GM12878 (cell line): Measurements from ENCODE around the gene CCL15. TPM values are rescaled to one million over a fixed set of nuclear protein-coding genes. Genes with fewer than 3 reads are reported as not detected.
A peak's percentile ranks its signal among the peaks of the same experiment; 100 is the strongest.

ENCODE experiments used
- ATAC-seq: fragments of 200-7000 bp; cut with Tn5 transposase; 3 replicates; pipeline ENCODE4 v1.9.1; 2020; ENCODE audit warnings: mild to moderate bottlenecking, moderate library complexity
- BruUV-seq: library from RNA; stranded (reverse); fragments of 400-500 nt; replicated peaks from 2 replicates; lab custom pipeline; 2021; lab: Mats Ljungman, UMichigan
- CTCF ChIA-PET: fragments of 300-600 bp; sonication (Branson Sonifier 250); formaldehyde crosslinking; extraction: SDS; loops from one replicate; lab custom pipeline; 2021; ENCODE audit warnings: inconsistent platforms; lab: Yijun Ruan, JAX
- POLR2A ChIA-PET: fragments of 350-600 bp; formaldehyde crosslinking; extraction: SDS; loops from one replicate; lab custom pipeline; 2021; ENCODE audit warnings: inconsistent platforms; lab: Charles Lee
- RAD21 ChIA-PET: fragments of 300-600 bp; sonication (Branson Sonifier 250); formaldehyde crosslinking; loops from one replicate; lab custom pipeline; 2023; ENCODE audit warnings: antibody characterized with exemption; ENCODE audit not compliant: unreplicated experiment; lab: Charles Lee
- SMC1A ChIA-PET: fragments of 300-600 bp; sonication (Branson Sonifier 250); formaldehyde crosslinking; loops from one replicate; lab custom pipeline; 2023; ENCODE audit not compliant: unreplicated experiment, uncharacterized antibody; lab: Charles Lee
- DNase-seq: peaks from one replicate; pipeline ENCODE4 v3.0.0-alpha.2; 2011; ENCODE audit warnings: low read depth, low spot score
- FAIRE-seq: peaks from 3 replicates; lab custom pipeline; 2011; peaks lifted over from hg19 to GRCh38; lab: Jason Lieb, UNC
- H2AFZ ChIP-seq: 2 replicates; pipeline ENCODE4 v1.6.0; 2011; ENCODE audit warnings: low read depth, low read length, control low read depth; ENCODE audit not compliant: control insufficient read depth
- H3K27ac ChIP-seq: 2 replicates; pipeline ENCODE4 v1.5.1; 2011; ENCODE audit warnings: control low read depth; ENCODE audit not compliant: control insufficient read depth, insufficient read depth
- H3K27me3 ChIP-seq, 2 experiments: replicated peaks in 1 of 2; 2 replicates each; pipeline versions ENCODE4 v1.6.0 to v1.6.1; 2011; ENCODE audit warnings: low read length in 1 of 2; ENCODE audit not compliant: control insufficient read depth in 2 of 2, insufficient read depth in 2 of 2
- H3K36me3 ChIP-seq, 2 experiments: 2 replicates each; pipeline ENCODE4 v1.5.1; 2011; ENCODE audit warnings: low read length in 1 of 2; ENCODE audit not compliant: control insufficient read depth in 2 of 2, insufficient read depth in 2 of 2
- H3K4me1 ChIP-seq: 2 replicates; pipeline ENCODE4 v1.6.1; 2011; ENCODE audit warnings: mild to moderate bottlenecking, low read length, moderate library complexity, mixed read lengths; ENCODE audit not compliant: control insufficient read depth, insufficient read depth
- H3K4me2 ChIP-seq: 2 replicates; pipeline ENCODE4 v1.6.0; 2011; ENCODE audit warnings: control low read depth; ENCODE audit not compliant: control insufficient read depth, insufficient read depth
- H3K4me3 ChIP-seq: fragments of 200-600 bp; sonication (generic); 2 replicates; pipeline ENCODE4 v1.5.1; 2016
- H3K79me2 ChIP-seq: 2 replicates; pipeline ENCODE4 v1.6.0; 2011; ENCODE audit warnings: low read length; ENCODE audit not compliant: control insufficient read depth, insufficient read depth
- H3K9ac ChIP-seq: 2 replicates; pipeline ENCODE4 v1.8.0; 2011; ENCODE audit warnings: low read length, control low read depth, mixed read lengths; ENCODE audit not compliant: control insufficient read depth, insufficient read depth
- H3K9me3 ChIP-seq: replicated peaks from 3 replicates; pipeline ENCODE4 v1.5.1; 2011; ENCODE audit warnings: mild to moderate bottlenecking, low read length; ENCODE audit not compliant: control insufficient read depth, insufficient read depth
- H4K20me1 ChIP-seq: 2 replicates; pipeline ENCODE4 v1.6.0; 2011; ENCODE audit not compliant: control insufficient read depth, insufficient read depth
- ATF2 ChIP-seq: IDR thresholded peaks from 2 replicates; pipeline ENCODE4 v1.6.1; 2012; ENCODE audit warnings: low read length, inconsistent platforms
- ATF7 ChIP-seq: fragments of 450-650 bp; IDR thresholded peaks from 2 replicates; pipeline ENCODE4 v1.6.1; 2016; ENCODE audit warnings: low read depth, mild to moderate bottlenecking
- CREB1 ChIP-seq: IDR thresholded peaks from 2 replicates; pipeline ENCODE4 v1.6.1; 2012; ENCODE audit warnings: low read depth, mild to moderate bottlenecking, inconsistent platforms
- CREM ChIP-seq: IDR thresholded peaks from 2 replicates; pipeline ENCODE4 v1.6.1; 2014; ENCODE audit warnings: antibody characterized with exemption, low read depth
- CTCF ChIP-seq, 3 experiments: IDR thresholded peaks in 2 of 3; conservative IDR thresholded peaks in 1 of 3; 2 replicates each; pipeline ENCODE4 v1.5.1; 2011; ENCODE audit warnings: low read depth in 3 of 3, low read length in 3 of 3, mild to moderate bottlenecking in 3 of 3, control low read depth in 2 of 3, moderate library complexity in 2 of 3, inconsistent platforms in 1 of 3, mixed read lengths in 1 of 3; ENCODE audit not compliant: control insufficient read depth in 2 of 3, insufficient read depth in 1 of 3; ENCODE audit errors: extremely low read depth in 1 of 3
- FOS ChIP-seq: IDR thresholded peaks from 3 replicates; pipeline ENCODE4 v1.6.1; 2011; ENCODE audit warnings: borderline replicate concordance; ENCODE audit not compliant: insufficient read length; ENCODE audit errors: extremely low read depth
- IKZF1 ChIP-seq: fragments of 450-650 bp; conservative IDR thresholded peaks from 2 replicates; pipeline ENCODE4 v1.6.1; 2017; ENCODE audit warnings: antibody characterized with exemption, mild to moderate bottlenecking
- IRF3 ChIP-seq: fragments of 450-650 bp; IDR thresholded peaks from 2 replicates; pipeline ENCODE4 v1.6.1; 2014; ENCODE audit warnings: mild to moderate bottlenecking
- MAX ChIP-seq: IDR thresholded peaks from 2 replicates; pipeline ENCODE4 v1.6.1; 2012; ENCODE audit warnings: low read depth, low read length, improper control_type of control experiment
- PBX3 ChIP-seq: IDR thresholded peaks from 2 replicates; pipeline ENCODE4 v1.6.1; 2011; ENCODE audit warnings: mild to moderate bottlenecking, low read depth, low read length, moderate library complexity; ENCODE audit not compliant: insufficient replicate concordance
- STAT3 ChIP-seq: IDR thresholded peaks from 2 replicates; pipeline ENCODE4 v1.6.1; 2011; ENCODE audit warnings: low read depth, low read length, improper control_type of control experiment
- ZSCAN29 ChIP-seq: fragments of 450-650 bp; IDR thresholded peaks from 2 replicates; pipeline ENCODE4 v1.6.1; 2017; ENCODE audit warnings: mild to moderate bottlenecking, moderate library complexity
- WGBS: methylation state at CpG from one replicate; pipeline ENCODE4 v1.1.6; 2016; ENCODE audit warnings: low lambda C conversion rate; ENCODE audit not compliant: insufficient replicate concordance, insufficient coverage; ENCODE audit errors: missing lambda C conversion rate; 5-methylcytosine and 5-hydroxymethylcytosine counted together
- in situ Hi-C: fragments of 300-500 bp; cut with MboI; formaldehyde crosslinking; loops from 9 replicates; pipeline ENCODE4 v1.14.3; 2018; ENCODE audit warnings: mixed read lengths
- intact Hi-C: fragments of 100-400 bp; cut with micrococcal nuclease; formaldehyde crosslinking; loops from one replicate; pipeline ENCODE4 v1.14.2; 2022; ENCODE audit not compliant: unreplicated experiment
- polyA plus RNA-seq, 11 experiments: library from polyadenylated mRNA; depleted of rRNA in 4 of 11; unstranded in 6 of 11; stranded (reverse) in 5 of 11; fragments of >200 nt; fragmentation: Nextera tagmentation in 4 of 11; fragmentation: Illumina TruSeq in 1 of 11; extraction: Ambion mirVana in 4 of 11; extraction: Trizol in 1 of 11; gene quantifications; 1 replicate in 1 of 11; 2 replicates in 10 of 11; pipeline versions ENCODE4 v1.2.1 to v1.2.3, GENCODE V29; 2011 to 2016; ENCODE audit warnings: inconsistent platforms in 2 of 11, missing spikeins in 2 of 11, low read depth in 1 of 11
- total RNA-seq, 4 experiments: library from RNA; depleted of rRNA in 3 of 4; stranded (reverse); fragments of >200 nt in 3 of 4; fragmentation: Illumina TruSeq in 1 of 4; extraction: Trizol in 1 of 4; gene quantifications; 2 replicates each; pipeline versions ENCODE4 v1.2.1 to v1.2.3, GENCODE V29; 2013 to 2021

Gene CCL15
- total and polyA plus RNA-seq, 10 of the 15 experiments (the other 5 are each of a cell fraction or from before 2014, with no cell fraction given), result 0.12 TPM; not detected in 9

- TF ChIP-seq CREM (no peak), MAX (no peak), ATF2 (no peak), STAT3 (no peak), ATF7 (peak; percentile 88), FOS (no peak), CREB1 (no peak), ZSCAN29 (peak; percentile 92; the same call in 1 of the 2 replicates), PBX3 (peak; percentile 32)
These were observed 32.8 kb upstream of the CCL15 start (continued) for GRCh38 chr17:36034127-36034526.

- TF ChIP-seq IKZF1, result no peak
- no peak for TF ChIP-seq IRF3
- no peak for TF ChIP-seq CTCF (IDR thresholded peaks at IDR 0.05 in 2 of 3, conservative IDR thresholded peaks at IDR 0.05 in 1 of 3; ENCODE audit: control insufficient read depth in 2 of 3, extremely low read depth in 1 of 3, insufficient read depth in 1 of 3, low read depth in 3 of 3, low read length in 3 of 3)
- ATAC-seq (no peak), FAIRE-seq (no peak), DNase-seq (no peak)
- WGBS, result 0% methylated on average over 1 of the region's 1 CpG
- H3K4me1 ChIP-seq, result peaks cover 5% of the 10 kb centered on the region; the same call in 1 of the 2 replicates
- H3K27ac ChIP-seq, result no peak overlapping the region
- intact Hi-C loops (no loop called here), in situ Hi-C loops (no loop called here)
- CTCF ChIA-PET, result interaction anchor here (2.5 kb wide), 1 partner anchor 42 kb away, joined by 12 read pairs; no protein-coding TSS in a partner anchor
- no peaks in the 10 kb centered on the region for H3K36me3 ChIP-seq
- H3K79me2 ChIP-seq, result no peaks in the 10 kb centered on the region
- H2AFZ ChIP-seq, result no peak overlapping the region
- SMC1A ChIA-PET, result interaction anchor here (0.7 to 1.3 kb wide), 2 partner anchors 17 to 76 kb away, joined by 3 read pairs; no protein-coding TSS in a partner anchor
- no peaks in the 10 kb centered on the region for H4K20me1 ChIP-seq
- no peak overlapping the region for H3K4me2 ChIP-seq
- no TSS peak for BruUV-seq
- H3K9ac ChIP-seq, result no peak overlapping the region
- RAD21 ChIA-PET, result interaction anchor here (1.3 kb wide), 1 partner anchor 53 kb away, joined by 5 read pairs; no protein-coding TSS in a partner anchor
- no peaks in the 10 kb centered on the region for H3K27me3 ChIP-seq
- POLR2A ChIA-PET, result no interaction called here
- no peak overlapping the region for H3K4me3 ChIP-seq
- H3K9me3 ChIP-seq, result no peaks in the 10 kb centered on the region; the same call in 2 of the 3 replicates
These were observed 29.6 kb upstream of the CCL15 start for GRCh38 chr17:36030956-36031355.
